Naive thymus-derived CD8-positive, alpha-beta T cell (primary cell): ENCODE measurements around the gene UTF1. TPM values are rescaled to one million over a fixed set of nuclear protein-coding genes. Genes with fewer than 3 reads are reported as not detected.
A peak's percentile ranks its signal among the peaks of the same experiment; 100 is the strongest.
"Not testable (repeated sequence)": the region's sequence is repeated elsewhere in the genome, so short reads cannot be mapped to it uniquely, and the experiment has no call there.

Experiments
- ATAC-seq, 2 donors: fragments of 150-1000 bp; cut with Tn5 transposase in 1 of 2; sonication (Bioruptor Pico), chemical (Tn5 transposase) in 1 of 2; 1 replicate in 1 of 2; 2 replicates in 1 of 2; pipeline ENCODE4 v1.10.0; 2021; ENCODE audit warnings: mild to moderate bottlenecking in 2 of 2, moderate library complexity in 2 of 2
- POLR2A ChIA-PET: fragments of 350-600 bp; sonication (Branson Sonifier 250); formaldehyde crosslinking; loops from one replicate; lab custom pipeline; 2021; ENCODE audit warnings: antibody characterized with exemption; lab: Charles Lee
- DNase-seq, 10 donors: peaks; one replicate each; pipeline versions ENCODE4 v3.0.0 to v3.0.0-alpha.2; 2020 to 2022
- H3K27ac Mint-ChIP-seq, 10 donors: one replicate each; pipeline ENCODE4 v1.8.0; 2020 to 2022; ENCODE audit warnings: mild to moderate bottlenecking in 10 of 10, mixed read lengths in 10 of 10, moderate library complexity in 4 of 10, inconsistent platforms in 1 of 10
- H3K27me3 Mint-ChIP-seq, 5 donors: one replicate each; pipeline ENCODE4 v1.8.0; 2021 to 2022; ENCODE audit warnings: mixed read lengths in 5 of 5
- H3K36me3 Mint-ChIP-seq, 3 donors: one replicate each; pipeline ENCODE4 v1.8.0; 2020 to 2022; ENCODE audit warnings: mixed read lengths in 3 of 3, mild to moderate bottlenecking in 2 of 3, inconsistent platforms in 1 of 3
- H3K4me1 Mint-ChIP-seq, 4 donors: one replicate each; pipeline ENCODE4 v1.8.0; 2021 to 2022; ENCODE audit warnings: mixed read lengths in 4 of 4
- H3K4me3 Mint-ChIP-seq, 10 donors: one replicate each; pipeline ENCODE4 v1.8.0; 2020 to 2022; ENCODE audit warnings: mild to moderate bottlenecking in 10 of 10, mixed read lengths in 10 of 10, moderate library complexity in 6 of 10, inconsistent platforms in 1 of 10
- H3K9me3 Mint-ChIP-seq, 9 donors: one replicate each; pipeline ENCODE4 v1.8.0; 2020 to 2022; ENCODE audit warnings: mixed read lengths in 9 of 9, mild to moderate bottlenecking in 3 of 9, inconsistent platforms in 1 of 9, moderate library complexity in 1 of 9
- polyA plus RNA-seq, 3 donors: library from polyadenylated mRNA; unstranded; fragments of 300-500 nt; fragmentation: Illumina TruSeq; gene quantifications; one replicate each; pipeline ENCODE4 v1.2.3, GENCODE V29; 2021
- total RNA-seq, 8 experiments: library from RNA in 2 of 8; stranded (reverse) in 2 of 8; gene quantifications; one replicate each; pipeline ENCODE4 v1.2.3 and lab custom pipeline; 2021 to 2026

UTF1 gene
- total and polyA plus RNA-seq, 5 experiments from 2014 or later: not detected

GRCh38 chr10:133258066-133258817 is 28.2 kb downstream of the UTF1 start:
- Mint-ChIP-seq H3K9me3 (no peaks in the 10 kb centered on the region), H3K27ac (peak overlapping the region in 9 of 10 donors; percentile 31 to 87 (median 73)), H3K36me3 (no peaks in the 10 kb centered on the region), H3K4me3 (peak overlapping the region in 8 of 10 donors; percentile 19 to 75 (median 62)), H3K4me1 (peaks cover 8 to 56% (median 46%) of the 10 kb centered on the region in 4 donors), H3K27me3 (peaks cover 0 to 1% (median 0%) of the 10 kb centered on the region in 5 donors)
- DNase-seq: peak in 3 of 10 donors; percentile 32 to 39 (median 36)
- ATAC-seq: peak; percentile 2 to 5
- POLR2A ChIA-PET: interaction anchor here (1.1 to 1.7 kb wide), 5 partner anchors 11 to 50 kb away, joined by 3 to 7 read pairs (median 3); no protein-coding TSS in a partner anchor

GRCh38 chr10:133258818-133259601 is 29.0 kb downstream of the UTF1 start:
- Mint-ChIP-seq H3K9me3 (no peaks in the 10 kb centered on the region), H3K27me3 (peaks cover 0 to 1% (median 0%) of the 10 kb centered on the region in 5 donors), H3K4me1 (peaks cover 10 to 61% (median 51%) of the 10 kb centered on the region in 4 donors), H3K27ac (peak overlapping the region; percentile 74 to 99 (median 96)), H3K4me3 (peak overlapping the region; percentile 43 to 92 (median 76)), H3K36me3 (no peaks in the 10 kb centered on the region)
- POLR2A ChIA-PET: interaction anchor here (0.7 to 1.7 kb wide), 4 partner anchors 10 to 49 kb away, joined by 3 to 6 read pairs (median 3); no protein-coding TSS in a partner anchor
- DNase-seq (peak; percentile 37 to 84 (median 65)), ATAC-seq (peak; percentile 31 to 32)

GRCh38 chr10:133259602-133259989 is 29.6 kb downstream of the UTF1 start:
- Mint-ChIP-seq H3K27me3 (peaks cover 0 to 1% (median 0%) of the 10 kb centered on the region in 5 donors), H3K4me1 (peaks cover 15 to 67% (median 57%) of the 10 kb centered on the region in 4 donors), H3K36me3 (no peaks in the 10 kb centered on the region), H3K9me3 (no peaks in the 10 kb centered on the region), H3K27ac (peak overlapping the region; percentile 74 to 99 (median 96)), H3K4me3 (peak overlapping the region; percentile 16 to 92 (median 76))
- POLR2A ChIA-PET: interaction anchor here (0.7 to 1.7 kb wide), 4 partner anchors 9 to 48 kb away, joined by 3 to 6 read pairs (median 3); no protein-coding TSS in a partner anchor
- DNase-seq: no peak
- ATAC-seq: no peak

- Mint-ChIP-seq H3K27ac (peak overlapping the region; percentile 57 to 99 (median 93)), H3K9me3 (no peaks in the 10 kb centered on the region), H3K36me3 (no peaks in the 10 kb centered on the region), H3K4me3 (peak overlapping the region; percentile 45 to 87 (median 76)), H3K27me3 (no peaks in the 10 kb centered on the region), H3K4me1 (peaks cover 17 to 76% (median 67%) of the 10 kb centered on the region in 4 donors)
- ATAC-seq (peak; percentile 73 to 76), DNase-seq (peak; percentile 55 to 89 (median 74))
- POLR2A ChIA-PET: no interaction called here
These were observed 31.1 kb downstream of the UTF1 start for GRCh38 chr10:133260895-133261725.

- POLR2A ChIA-PET: interaction anchor here (4.0 kb wide), 1 partner anchor 13 kb away, joined by 39 read pairs; the partner anchor contains the start of gene ADAM8
- Mint-ChIP-seq H3K36me3 (no peaks in the 10 kb centered on the region), H3K27me3 (no peaks in the 10 kb centered on the region), H3K9me3 (no peaks in the 10 kb centered on the region), H3K4me3 (peak overlapping the region; percentile 71 to 87 (median 77)), H3K4me1 (peaks cover 17 to 74% (median 67%) of the 10 kb centered on the region in 4 donors), H3K27ac (peak overlapping the region in 9 of 10 donors; percentile 74 to 95 (median 86))
- peak; percentile 62 to 92 (median 75) for DNase-seq
- ATAC-seq: peak; percentile 38 to 45
These were observed 31.8 kb downstream of the UTF1 start for GRCh38 chr10:133261726-133262325.

- Mint-ChIP-seq H3K9me3 (no peaks in the 10 kb centered on the region), H3K4me3 (peak overlapping the region in 9 of 10 donors; percentile 23 to 87 (median 73)), H3K4me1 (peaks cover 17 to 66% (median 60%) of the 10 kb centered on the region in 4 donors), H3K27ac (peak overlapping the region in 7 of 10 donors; percentile 20 to 95 (median 81)), H3K36me3 (no peaks in the 10 kb centered on the region), H3K27me3 (no peaks in the 10 kb centered on the region)
- no peak for DNase-seq
- POLR2A ChIA-PET: interaction anchor here (0.6 to 4.0 kb wide), 2 partner anchors 12 to 34 kb away, joined by 3 to 39 read pairs; partner anchors contain the start of gene ADAM8
- no peak for ATAC-seq
These were observed 32.7 kb downstream of the UTF1 start for GRCh38 chr10:133262696-133263095.

GRCh38 chr10:133263674-133264073 is 33.7 kb downstream of the UTF1 start:
- H3K4me1 Mint-ChIP-seq: peaks cover 17 to 59% (median 53%) of the 10 kb centered on the region in 4 donors
- no peaks in the 10 kb centered on the region for H3K9me3 Mint-ChIP-seq
- peak overlapping the region in 8 of 10 donors; percentile 20 to 86 (median 66) for H3K27ac Mint-ChIP-seq
- POLR2A ChIA-PET: interaction anchor here (0.7 to 4.0 kb wide), 6 partner anchors 8 to 126 kb away, joined by 3 to 39 read pairs (median 4); partner anchors contain the start of gene ADAM8
- H3K27me3 Mint-ChIP-seq: no peaks in the 10 kb centered on the region
- DNase-seq (no peak), ATAC-seq (no peak)
- peak overlapping the region in 7 of 10 donors; percentile 18 to 81 (median 69) for H3K4me3 Mint-ChIP-seq
- H3K36me3 Mint-ChIP-seq: no peaks in the 10 kb centered on the region

- Mint-ChIP-seq H3K4me3 (peak overlapping the region; percentile 22 to 81 (median 67)), H3K27me3 (no peaks in the 10 kb centered on the region), H3K27ac (peak overlapping the region in 9 of 10 donors; percentile 43 to 88 (median 69)), H3K4me1 (peaks cover 12 to 52% (median 46%) of the 10 kb centered on the region in 4 donors), H3K9me3 (no peaks in the 10 kb centered on the region), H3K36me3 (no peaks in the 10 kb centered on the region)
- ATAC-seq (peak; percentile 18 to 39), DNase-seq (peak in 5 of 10 donors; percentile 30 to 77 (median 50))
- POLR2A ChIA-PET: interaction anchor here (1.5 to 4.0 kb wide), 3 partner anchors 9 to 14 kb away, joined by 3 to 39 read pairs (median 8); partner anchors contain the start of gene ADAM8
These were observed 34.4 kb downstream of the UTF1 start for GRCh38 chr10:133264461-133264860.

GRCh38 chr10:133265052-133265451 is 35.0 kb downstream of the UTF1 start:
- H3K4me3 Mint-ChIP-seq: peak overlapping the region in 5 of 10 donors; percentile 31 to 81 (median 52)
- not testable (repeated sequence) for DNase-seq, ATAC-seq, H3K9me3 Mint-ChIP-seq, H3K27me3 Mint-ChIP-seq, H3K36me3 Mint-ChIP-seq
- peaks cover 9 to 47% (median 40%) of the 10 kb centered on the region in 4 donors for H3K4me1 Mint-ChIP-seq
- POLR2A ChIA-PET: interaction anchor here (1.5 to 4.0 kb wide), 2 partner anchors 10 to 13 kb away, joined by 8 to 39 read pairs; partner anchors contain the start of gene ADAM8
- H3K27ac Mint-ChIP-seq: peak overlapping the region in 4 of 10 donors; percentile 18 to 70 (median 36)

GRCh38 chr10:133266056-133266795 is 36.2 kb downstream of the UTF1 start:
- H3K4me3 Mint-ChIP-seq: no peak overlapping the region
- H3K9me3 Mint-ChIP-seq: no peaks in the 10 kb centered on the region
- H3K27ac Mint-ChIP-seq: no peak overlapping the region
- no peaks in the 10 kb centered on the region for H3K27me3 Mint-ChIP-seq
- peaks cover 9 to 35% (median 28%) of the 10 kb centered on the region in 4 donors for H3K4me1 Mint-ChIP-seq
- H3K36me3 Mint-ChIP-seq: peaks cover 0 to 3% (median 0%) of the 10 kb centered on the region in 3 donors
- ATAC-seq (no peak), DNase-seq (no peak)
- POLR2A ChIA-PET: no interaction called here
